Femur (tissue), 1 donor: ENCODE data around the gene CAPN13.

ENCODE experiments used
- DNase-seq: peaks from one replicate; pipeline ENCODE4 v3.0.0-alpha.2; 2017

Gene CAPN13

DNA sequence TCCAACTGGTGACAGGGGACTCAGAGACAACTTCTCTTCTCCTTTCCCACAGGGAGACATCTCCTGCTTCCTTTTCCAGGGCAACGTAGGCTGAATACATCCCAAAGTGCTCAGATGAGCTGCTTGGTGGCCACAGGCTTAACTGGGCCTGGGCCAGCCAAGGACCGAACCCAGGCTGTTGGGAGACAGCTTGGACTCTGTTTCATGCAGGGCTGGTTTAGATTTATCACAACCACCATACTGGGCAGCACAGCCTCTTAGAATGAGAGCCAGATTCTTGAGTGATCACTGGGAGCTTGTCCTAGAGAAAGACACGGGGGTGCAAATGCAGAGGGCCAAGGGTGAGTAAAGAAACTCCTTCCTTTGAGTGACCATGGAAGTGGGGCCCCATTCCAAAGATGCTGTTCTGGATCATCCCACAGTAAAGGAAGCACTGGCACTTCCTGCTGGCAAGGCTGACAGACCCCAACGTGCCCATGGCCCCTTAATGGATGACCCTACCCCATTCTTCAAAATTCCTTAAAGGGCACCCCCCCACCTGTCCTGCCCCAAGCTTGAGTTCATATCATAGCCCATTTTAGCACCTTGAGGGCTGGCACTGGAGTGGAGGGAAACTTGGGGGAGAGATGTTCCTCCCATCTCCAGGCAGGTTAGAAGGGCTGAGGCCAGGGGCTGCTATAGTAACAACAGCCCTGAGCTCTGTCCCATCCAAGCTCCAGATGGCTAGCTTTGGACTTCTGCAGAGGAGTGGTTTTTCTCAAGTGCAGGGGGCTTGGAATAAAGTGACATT is 84.1 kb downstream of the CAPN13 start:
- DNase-seq: no peak

DNA sequence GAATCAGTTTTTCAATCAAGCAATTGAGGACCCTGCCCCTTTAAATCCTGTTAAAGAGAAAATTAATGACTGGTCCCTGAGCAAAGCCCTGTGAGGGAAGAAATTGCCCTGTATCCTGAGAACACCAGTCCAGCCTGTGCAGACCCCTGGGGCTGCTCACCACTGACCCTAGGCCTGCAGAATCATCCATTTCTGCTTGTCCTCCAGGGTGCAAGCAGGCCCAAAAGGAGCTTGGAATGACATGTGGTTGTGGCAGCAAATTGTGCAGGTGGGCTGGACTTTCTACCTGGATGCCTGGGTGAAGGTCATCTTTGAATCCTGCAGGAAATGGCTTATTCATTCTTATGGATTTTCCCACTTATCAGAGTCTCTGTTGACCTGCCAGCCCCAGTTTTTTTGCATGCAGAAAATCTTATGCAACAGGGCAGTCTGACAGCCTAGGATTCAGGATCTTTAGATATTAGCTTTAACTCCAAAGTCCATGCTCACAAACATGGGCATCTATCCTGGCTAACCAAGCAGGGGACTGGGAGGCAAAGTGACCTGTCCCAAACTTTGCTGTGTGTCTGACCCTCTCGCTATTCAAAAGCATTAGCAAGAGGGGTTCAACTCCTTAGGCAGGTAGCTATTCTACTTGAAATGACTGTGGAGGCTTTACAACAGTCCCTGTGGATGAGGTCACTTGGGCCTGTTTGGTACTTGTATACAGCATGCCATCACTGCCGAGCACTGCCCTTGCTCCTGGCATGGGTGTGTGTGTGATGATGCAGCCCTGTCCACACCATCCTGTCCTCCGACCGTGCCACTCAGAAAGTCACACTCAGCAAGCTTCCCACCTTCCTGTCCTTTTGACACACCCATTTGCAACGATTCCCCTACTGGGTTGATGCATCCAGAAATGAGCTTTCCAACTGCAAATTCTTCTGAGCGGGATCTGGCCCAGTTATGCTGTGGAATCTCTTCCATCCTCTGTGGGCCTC is 85.3 kb downstream of the CAPN13 start:
- no peak for DNase-seq

- DNase-seq: no peak
These were observed 86.0 kb downstream of the CAPN13 start for GRCh38 chr2:30721241-30721640.

- no peak for DNase-seq
These were observed 90.1 kb downstream of the CAPN13 start for GRCh38 chr2:30717081-30717650.

DNA sequence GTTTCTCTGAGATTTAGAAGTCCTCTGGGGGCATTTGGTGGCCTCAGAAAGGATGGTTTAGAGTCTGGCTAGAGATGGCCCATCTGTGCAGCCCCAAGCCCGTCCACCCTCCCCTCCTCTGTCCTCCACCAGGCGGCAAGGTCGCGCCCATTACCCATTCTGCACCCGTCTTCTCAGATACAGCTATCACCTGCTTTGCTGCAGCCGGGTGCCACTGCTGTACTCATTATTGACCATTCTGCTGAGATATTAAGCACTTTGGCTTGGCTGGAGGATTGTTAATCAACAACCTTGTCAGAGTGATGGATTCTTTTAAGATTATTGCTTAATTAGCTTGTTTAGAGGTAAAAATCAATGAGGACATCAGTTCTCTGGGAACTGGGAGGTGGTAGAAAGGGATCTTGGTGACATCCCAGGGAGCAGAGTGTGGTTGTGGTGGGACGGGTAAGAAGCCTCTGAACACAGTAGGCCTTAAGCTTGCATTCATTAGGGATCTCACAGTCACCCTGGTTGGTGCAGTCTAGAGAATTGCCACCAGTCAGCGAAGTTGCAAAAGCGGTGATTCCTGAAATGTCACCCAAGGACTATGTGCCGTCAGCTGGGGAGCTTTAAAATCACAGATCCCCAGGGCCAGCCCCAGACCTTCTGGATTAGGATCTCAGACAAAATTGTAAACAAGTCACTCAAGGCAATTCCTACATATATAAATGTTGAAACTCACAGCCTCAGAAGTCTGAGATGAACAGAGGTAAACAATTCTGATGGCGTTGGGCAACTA is 90.9 kb downstream of the CAPN13 start:
- DNase-seq: no peak

- DNase-seq: no peak
These were observed 92.2 kb downstream of the CAPN13 start for GRCh38 chr2:30714811-30715709.

GRCh38 chr2:30713698-30714097 is 93.5 kb downstream of the CAPN13 start:
- no peak for DNase-seq

GRCh38 chr2:30711646-30712085 is 95.6 kb downstream of the CAPN13 start:
- DNase-seq: peak; percentile 83

- DNase-seq: no peak
These were observed 96.8 kb downstream of the CAPN13 start for GRCh38 chr2:30710461-30710860.

- no peak for DNase-seq
These were observed 97.2 kb downstream of the CAPN13 start for GRCh38 chr2:30710016-30710415.

- DNase-seq: no peak
These were observed 97.7 kb downstream of the CAPN13 start for GRCh38 chr2:30709516-30709915.

- no peak for DNase-seq
These were observed 98.6 kb downstream of the CAPN13 start for GRCh38 chr2:30708491-30709290.

GRCh38 chr2:30707304-30707903 is 99.8 kb downstream of the CAPN13 start:
- DNase-seq: no peak

- peak; percentile 83 for DNase-seq
These were observed 100.5 kb downstream of the CAPN13 start for GRCh38 chr2:30706534-30707303.

GRCh38 chr2:30705711-30706533 is 101.3 kb downstream of the CAPN13 start:
- no peak for DNase-seq

DNA sequence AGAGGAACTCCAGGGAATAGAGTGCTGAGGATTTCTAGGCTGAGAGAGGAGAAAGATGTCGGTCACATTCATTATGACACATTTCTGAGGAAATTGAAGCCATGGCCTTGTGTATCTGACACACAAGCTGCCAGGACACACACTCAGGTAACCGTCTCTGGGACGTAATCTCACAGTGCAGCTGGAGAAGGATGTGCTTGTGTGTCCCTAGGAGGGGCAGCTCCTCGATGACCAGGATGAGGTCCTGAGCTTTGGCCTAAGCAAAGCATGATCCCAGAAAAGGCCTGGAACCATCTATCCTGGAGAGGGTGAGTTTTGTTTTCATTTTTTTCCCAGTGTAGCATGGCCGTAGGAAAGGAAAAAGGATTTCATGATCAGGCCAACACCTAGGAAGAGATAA is 102.2 kb downstream of the CAPN13 start:
- DNase-seq: no peak

DNA sequence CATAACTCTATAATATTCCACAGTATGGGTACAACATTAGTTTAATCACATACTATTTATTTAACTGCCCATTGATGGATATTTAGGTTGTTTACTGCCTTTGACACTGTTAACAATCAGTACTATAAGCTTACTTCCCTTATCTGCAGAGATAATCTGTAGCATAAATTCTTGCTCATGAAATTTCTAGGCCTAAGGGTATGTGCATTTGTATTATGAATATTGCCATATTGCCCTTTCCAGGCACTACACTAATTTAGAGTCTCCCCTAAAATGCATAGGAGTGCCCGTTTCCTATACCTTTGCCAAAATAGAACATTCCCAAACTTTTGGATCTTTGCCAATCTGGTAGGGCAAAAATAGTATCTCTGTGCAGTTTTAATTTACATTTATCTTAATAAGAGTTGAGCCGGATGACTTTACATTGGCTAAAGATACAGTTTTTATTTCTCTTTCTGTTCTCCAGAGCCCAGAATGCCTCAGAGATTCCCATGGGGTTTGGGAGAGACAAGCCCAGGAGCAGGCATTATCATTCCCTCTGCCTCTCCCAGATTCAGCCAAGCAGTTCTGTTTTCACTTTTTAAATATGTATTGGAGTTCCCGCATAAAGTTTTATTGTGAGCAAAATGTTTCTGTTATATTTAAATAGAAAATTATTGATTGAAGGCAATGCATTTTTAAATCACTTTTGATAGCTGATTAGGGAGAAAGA is 102.8 kb downstream of the CAPN13 start:
- no peak for DNase-seq

GRCh38 chr2:30702694-30703093 is 104.6 kb downstream of the CAPN13 start:
- peak; percentile 15 for DNase-seq
